Measurements from ENCODE around the gene PMF1.
"Not testable (repeated sequence)": the region's sequence is repeated elsewhere in the genome, so short reads cannot be mapped to it uniquely, and the experiment has no call there.

The PMF1 gene

DNA sequence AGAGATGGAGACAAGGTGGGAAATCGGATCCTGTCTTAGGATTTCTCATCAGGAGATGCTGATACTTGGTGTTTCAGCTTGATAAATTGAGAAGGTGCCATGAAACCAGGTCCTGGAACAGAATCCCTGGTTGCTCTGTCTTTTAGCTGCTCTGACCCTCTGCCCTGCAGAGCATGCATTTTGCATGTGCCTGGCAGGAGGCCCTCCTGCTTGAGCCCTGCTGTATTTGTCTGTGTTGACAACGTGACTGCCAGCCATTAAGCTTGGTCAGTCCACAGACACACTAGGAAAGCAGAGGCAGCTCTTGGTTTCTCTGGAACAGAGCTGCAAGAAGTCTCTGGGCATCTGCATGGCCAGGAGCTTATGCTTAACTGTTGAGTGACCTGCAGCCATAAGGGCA is 16.4 kb upstream of the PMF1 start:
- DNase-seq (ENCODE audit: low read depth): no peak

DNA sequence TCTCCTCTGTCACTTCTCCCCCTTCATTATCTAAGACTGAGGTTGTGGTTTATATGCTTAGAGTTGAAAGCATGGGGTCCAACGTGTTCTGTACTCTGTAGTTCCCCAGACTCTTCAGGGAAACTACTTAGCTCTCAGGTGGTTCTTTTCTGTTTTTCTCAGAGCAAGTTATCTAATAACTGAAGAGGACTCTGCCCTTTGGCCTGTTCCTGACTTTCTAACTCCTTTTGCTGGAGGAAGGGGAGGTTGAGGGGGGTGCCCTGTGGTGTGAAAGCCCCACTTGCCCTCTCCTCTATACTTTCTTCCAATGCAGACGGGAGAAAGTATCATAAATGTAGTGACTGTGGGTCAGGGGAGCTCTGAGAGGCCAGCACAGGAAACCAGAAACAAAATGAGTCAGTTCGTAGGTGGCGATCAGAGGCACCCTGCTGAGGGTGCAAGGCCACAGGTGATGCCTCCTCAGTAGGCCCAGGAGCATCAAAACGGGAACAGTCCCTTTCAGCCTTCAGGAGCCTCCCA is 13.9 kb upstream of the PMF1 start:
- DNase-seq (ENCODE audit: low read depth): no peak

DNA sequence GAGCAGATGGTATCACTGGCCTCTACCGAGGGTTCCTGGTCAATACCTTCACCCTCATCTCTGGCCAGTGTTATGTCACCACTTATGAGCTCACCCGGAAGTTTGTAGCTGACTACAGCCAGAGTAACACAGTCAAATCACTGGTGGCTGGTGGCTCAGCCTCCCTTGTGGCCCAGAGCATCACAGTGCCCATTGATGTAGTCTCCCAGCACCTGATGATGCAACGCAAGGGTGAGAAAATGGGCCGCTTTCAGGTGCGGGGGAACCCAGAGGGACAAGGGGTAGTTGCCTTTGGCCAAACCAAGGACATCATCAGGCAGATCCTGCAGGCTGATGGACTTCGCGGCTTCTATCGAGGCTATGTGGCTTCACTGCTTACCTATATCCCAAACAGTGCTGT is 12.8 kb upstream of the PMF1 start:
- no peak for DNase-seq (ENCODE audit: low read depth)

DNA sequence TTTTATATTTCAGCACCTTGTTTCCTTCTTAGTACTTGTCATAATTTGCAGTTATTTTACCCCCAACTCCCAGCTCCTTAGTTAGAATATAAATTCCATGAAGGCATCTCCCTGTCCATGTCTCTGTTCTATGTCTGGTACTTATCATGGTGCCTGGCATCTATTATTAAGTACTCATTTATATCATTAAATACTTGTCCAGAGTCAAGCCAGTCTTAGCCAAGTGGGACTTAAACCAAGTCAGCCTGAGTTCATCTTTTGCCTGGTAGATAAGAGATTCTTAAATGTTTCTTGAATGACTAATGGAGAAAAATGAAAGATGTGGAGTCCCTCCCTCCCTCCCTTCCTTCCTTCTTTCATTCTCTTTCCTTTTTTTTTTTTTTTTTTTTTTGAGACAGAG is 9.5 kb upstream of the PMF1 start:
- no peak for DNase-seq (ENCODE audit: low read depth)

DNA sequence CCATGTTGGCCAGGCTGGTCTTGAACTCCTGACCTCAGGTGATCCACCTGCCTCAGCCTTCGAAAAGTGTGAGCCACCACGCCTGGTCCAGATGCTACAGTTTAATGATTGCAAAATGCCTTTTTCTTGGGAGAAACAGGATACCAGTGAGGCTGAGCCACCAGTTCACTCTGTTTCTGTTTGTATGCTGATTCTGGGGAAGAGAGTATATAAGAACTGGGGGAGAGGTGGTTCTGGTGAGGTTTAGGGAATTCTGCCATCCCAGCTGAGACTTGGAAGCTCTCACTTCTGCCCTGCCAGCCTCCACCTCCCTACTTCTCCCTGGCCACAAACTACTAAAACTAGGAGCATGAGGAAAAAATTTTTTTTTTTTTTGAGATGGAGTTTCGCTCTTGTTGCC is 8.1 kb upstream of the PMF1 start:
- no peak for DNase-seq (ENCODE audit: low read depth)

DNA sequence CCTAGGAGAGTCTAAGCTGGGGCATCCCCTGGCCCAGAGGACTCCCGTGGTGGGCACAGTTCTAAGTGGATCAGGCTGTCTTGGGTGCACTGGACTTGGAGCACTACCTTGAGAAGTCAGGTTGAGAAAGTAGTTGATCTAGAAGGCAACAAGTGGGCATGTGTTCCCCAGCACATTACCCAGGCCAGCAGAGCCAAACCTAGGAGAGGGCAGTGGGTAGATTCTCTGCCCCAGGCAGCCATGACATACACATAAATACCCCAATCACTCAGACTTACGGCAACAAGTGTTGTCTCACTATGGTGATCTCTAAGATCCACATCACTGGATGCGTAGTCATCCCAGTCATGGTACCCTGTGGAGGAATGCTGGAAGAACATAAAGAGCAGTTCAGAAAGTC is 1.6 kb upstream of the PMF1 start:
- no peak for DNase-seq (ENCODE audit: low read depth)

DNA sequence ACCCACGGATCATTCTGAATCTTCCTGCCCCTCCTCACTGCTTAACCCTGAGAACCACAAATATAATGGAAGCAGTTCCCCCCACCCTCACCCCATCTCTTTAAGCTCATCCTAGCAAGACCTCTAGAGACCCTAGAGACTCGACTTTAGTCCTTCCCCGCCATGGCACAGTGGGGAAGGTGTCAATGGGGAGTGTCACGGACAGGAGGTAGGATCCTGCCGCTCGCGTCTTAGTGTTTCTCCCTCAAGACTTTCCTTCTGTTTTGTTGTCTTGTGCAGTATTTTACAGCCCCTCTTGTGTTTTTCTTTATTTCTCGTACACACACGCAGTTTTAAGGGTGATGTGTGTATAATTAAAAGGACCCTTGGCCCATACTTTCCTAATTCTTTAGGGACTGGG is 677 bp upstream of the PMF1 start:
- DNase-seq (ENCODE audit: low read depth): no peak

DNA sequence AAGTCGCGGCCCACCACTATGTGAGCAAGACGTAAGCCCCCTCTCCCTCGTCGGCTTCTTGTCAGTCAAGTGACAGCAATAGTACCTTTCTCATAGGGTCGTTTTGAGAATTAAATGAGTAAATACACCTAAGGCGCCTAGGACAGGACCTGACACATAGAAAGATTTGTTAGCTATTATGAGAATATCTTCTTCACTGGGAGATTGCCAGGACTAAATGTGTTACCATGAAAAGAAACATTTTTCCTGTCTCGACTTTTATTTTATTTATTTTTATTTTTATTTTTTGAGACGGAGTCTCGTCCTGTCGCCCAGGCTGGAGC is 798 bp downstream of the PMF1 start:
- no peak for DNase-seq (ENCODE audit: low read depth)

DNA sequence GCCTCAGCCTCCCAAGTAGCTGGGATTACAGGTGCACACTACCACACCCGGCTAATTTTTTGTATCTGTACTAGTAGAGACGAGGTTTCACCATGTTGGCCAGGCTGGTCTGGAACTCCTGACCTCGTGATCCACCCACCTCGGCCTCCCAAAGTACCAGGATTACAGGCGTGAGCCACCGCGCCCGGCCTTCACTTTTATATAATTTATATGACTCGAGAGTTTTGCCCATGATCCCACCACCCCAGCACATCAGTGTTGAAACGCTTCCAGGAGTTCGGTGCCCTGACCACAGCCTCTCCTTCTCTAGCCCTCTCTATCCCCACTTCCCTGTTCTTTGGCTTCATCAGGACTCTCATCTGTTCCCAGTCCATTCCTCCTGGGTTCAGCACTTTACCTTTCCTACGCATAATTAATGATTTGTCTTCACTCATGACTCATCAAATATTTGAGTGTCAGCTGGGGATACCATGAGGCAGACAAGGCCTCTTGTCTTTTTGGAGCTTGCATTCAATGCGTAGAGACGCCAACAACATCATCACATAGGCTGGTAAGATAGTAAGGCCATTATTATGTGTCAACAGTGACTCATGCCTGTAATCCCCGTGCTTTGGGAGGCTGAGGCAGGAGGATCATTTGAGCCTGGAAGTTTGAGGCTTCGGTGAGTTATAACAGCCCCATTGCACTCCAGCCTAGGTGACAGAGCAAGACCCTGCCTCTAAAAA is 1.4 kb downstream of the PMF1 start:
- no peak for DNase-seq (ENCODE audit: low read depth)

DNA sequence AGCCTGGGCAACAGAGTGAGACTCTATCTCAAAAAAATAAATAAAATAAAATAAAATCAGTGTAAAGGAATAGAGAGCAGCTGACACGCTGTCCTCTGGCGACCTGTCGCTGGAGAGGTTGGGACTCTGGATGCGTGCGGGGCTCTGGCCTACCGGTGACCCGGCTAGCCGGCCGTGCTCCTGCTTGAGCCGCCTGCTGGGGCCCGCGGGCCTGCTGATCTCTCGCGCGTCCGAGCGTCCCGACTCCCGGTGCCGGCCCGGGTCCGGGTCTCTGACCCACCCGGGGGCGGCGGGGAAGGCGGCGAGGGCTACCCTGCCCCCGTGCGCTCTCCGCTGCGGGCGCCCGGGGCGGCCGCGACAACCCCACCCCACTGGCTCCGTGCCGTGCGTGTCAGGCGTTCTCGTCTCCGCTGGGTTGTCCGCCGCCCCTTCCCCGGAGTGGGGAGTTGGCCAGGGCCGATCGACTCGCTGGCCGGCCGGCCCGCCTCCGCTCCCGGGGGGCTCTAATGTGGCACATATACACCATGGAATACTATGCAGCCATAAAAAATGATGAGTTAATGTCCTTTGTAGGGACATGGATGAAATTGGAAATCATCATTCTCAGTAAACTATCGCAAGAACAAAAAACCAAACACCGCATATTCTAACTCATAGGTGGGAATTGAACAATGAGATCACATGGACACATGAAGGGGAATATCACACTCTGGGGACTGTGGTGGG is 3.7 kb downstream of the PMF1 start:
- not testable (repeated sequence) for DNase-seq (ENCODE audit: low read depth)

DNA sequence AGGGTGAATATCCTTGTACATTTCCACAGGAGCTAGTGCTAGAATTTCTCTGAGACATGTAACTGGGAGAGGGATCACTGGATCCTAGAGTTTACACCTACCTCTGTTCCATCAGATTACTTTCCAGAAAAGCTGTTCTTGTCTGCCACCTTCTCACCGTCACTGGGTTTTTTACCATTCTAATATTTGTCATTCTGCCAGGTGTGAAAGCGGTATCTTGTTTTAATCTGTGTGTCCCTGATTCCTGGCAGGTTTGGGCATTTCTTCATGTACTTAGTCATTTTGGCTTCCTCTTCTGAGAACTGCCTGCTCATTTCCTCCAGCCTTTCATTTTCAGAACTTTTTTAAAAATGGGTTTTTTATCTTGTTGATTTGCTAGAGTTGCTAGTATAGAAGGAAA is 5.1 kb downstream of the PMF1 start:
- DNase-seq (ENCODE audit: low read depth): no peak

DNA sequence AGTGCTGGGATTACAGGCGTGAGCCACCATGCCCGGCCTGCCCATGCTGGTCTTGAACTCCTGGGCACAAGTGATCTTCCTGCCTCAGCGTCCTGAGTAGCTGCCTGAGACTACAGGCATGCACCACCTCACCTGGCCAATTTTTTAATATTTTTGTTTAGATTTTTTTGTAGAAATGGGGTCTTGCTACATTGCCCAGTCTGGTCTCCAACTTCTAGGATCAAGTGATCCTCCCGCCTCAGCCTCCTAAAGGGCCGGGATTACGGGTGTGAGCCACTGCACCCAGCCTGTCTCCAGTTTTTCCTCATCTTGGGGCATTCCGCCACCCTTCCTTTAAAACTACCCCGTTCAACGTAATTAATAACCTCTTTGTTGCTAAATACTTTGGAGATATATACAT is 7.4 kb downstream of the PMF1 start:
- no peak for DNase-seq (ENCODE audit: low read depth)

DNA sequence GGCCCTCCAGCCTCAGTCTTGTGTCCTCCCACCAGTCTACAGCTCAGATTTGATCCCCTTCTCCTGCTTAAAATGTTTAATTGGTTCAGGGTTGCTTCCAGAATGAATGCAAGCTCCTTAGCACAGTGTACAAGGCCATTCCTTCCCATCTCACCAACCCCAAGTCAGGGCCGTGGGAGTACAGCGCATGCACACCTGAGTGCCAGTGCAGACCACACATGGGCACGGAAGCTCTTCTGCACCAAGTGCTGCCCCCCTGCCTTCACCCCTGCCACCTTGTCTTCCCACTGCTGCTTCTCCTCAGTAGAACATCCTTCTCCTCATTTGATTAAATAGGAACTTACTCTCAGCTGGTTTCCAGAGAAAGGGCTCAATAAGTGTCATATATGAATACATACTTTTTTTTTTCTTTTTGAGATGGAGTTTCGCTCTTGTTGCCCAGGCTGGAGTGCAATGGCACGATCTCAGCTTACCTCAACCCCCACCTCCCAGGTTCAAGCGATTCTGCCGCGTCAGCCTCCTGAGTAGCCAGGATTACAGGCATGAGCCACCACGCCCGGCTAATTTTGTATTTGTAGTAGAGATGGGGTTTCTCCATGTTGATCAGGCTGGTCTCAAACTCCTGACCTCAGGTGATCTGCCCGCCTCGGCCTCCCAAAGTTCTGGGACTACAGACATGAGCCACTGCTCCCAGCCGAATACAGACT is 9.3 kb downstream of the PMF1 start:
- DNase-seq (ENCODE audit: low read depth): no peak

DNA sequence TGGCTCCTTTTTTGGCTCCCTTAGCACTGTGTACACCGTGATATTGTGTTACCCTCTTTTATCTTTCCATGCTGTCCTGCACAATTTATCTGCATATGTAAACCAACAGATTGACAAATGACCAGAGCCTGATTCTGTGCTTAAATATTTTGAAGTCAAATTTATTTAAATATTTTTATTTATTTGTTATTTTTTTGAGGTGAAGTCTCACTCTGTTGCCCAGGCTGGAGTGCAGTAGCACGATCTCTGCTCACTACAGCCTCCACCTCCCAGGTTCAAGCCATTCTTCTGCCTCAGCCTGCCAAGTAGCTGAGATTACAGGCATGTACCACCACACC is 12.8 kb downstream of the PMF1 start:
- DNase-seq (ENCODE audit: low read depth): no peak

DNA sequence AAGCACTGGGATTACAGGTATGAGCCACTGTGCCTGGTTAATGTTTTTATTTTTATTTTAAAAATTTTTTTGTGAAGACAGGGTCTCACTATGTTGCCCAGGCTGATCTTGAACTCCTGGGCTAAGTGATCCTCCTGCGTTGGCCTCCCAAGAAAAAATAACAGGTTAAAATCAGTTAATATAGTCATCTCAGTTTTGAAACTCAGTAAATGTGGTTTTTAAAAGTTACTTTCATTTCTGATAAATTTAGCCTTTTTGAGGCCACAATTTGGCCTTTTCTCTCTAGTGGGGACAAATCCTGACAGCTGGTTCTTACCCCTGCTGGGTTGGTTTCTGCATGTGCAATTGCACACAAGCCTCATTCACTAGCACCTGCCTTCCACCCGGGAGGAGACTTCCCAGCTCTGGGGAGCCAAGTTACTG is 13.3 kb downstream of the PMF1 start:
- no peak for DNase-seq (ENCODE audit: low read depth)

DNA sequence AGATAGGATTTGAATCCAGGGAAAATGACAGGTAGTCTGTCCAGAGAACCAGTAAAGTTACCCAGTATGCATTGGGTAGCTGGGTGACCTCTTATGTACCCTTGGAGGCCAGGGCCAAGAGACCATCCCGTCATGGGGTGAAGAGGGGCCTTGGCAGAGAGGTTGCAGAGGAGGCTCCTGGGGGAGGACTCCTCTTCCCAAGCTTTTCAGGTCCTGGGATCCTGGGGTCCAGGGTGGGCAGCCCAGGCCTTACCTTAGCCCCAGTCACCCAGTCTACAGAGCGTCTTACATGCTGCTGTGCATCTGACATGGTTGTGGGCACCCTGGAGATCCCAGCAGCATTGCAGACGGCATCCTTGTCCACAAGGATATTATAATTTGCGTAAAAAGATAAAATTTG is 14.0 kb downstream of the PMF1 start:
- no peak for DNase-seq (ENCODE audit: low read depth)

DNA sequence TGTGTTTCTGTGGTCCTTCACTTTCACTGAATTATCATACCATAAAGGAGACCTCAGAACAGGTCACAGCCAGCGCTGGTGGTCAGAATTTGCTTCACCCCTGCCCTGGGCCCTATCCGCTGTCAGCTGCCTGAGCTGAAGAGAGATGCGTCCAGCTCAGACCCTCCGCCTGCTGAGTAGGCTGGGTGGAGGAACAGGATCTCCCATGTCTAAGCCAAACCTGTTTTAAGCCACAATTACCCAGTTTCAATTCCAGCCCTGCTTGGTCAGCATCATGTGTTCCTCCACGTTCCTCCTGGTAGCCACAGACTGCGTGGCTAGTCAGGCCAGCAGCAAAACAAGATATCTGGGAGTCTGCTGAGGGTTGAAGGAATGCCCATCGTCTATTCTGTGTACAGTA is 15.7 kb downstream of the PMF1 start:
- DNase-seq (ENCODE audit: low read depth): no peak

DNA sequence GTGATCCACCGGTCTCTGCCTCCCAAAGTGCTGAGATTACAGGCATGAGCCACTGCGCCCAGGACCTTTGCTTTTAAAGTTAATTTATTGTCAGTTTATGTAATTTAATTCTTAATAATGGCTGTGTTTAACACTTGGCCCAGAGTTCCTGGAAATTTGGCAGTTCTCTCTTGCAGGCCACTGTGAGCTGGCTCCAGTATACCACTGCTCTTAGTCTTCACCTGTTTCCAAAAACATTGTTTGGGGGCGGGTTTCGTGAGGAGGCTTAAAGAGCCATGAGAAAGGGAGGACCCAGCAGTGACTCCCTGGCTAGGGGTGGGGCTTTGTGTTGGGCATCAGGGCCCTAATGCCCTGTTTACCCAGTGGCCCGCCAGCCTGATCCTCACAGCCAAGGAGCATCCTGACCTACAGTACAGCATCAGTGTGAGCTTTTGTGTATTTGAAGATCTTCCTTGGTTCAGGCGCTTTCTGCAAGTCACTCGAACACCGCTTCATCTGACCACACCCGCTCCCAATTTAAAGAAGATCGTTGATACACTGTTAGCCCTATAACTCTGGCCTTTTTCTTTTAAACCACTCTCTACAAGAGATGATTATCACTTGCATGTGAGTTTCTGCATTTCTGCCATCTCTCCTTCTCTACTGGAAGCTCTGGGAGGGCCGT is 17.1 kb downstream of the PMF1 start:
- DNase-seq (ENCODE audit: low read depth): no peak

DNA sequence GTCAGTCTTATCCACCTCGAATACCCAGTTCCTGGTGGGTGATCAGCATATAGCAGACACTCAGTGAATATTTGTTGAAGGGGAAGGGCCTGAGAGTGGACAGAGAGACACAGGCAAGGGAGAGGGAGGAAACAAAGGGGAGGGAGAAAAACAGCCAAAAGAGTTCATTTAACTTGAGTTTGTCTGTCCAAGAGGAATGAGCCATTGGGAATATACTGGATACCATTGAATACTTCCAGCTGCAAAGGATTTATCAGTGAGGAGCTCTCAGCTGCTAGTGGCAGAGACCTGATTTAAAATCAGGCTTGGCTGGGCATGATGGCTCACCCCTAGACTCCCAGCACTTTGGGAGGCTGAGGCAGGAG is 17.6 kb downstream of the PMF1 start:
- no peak for DNase-seq (ENCODE audit: low read depth)

DNA sequence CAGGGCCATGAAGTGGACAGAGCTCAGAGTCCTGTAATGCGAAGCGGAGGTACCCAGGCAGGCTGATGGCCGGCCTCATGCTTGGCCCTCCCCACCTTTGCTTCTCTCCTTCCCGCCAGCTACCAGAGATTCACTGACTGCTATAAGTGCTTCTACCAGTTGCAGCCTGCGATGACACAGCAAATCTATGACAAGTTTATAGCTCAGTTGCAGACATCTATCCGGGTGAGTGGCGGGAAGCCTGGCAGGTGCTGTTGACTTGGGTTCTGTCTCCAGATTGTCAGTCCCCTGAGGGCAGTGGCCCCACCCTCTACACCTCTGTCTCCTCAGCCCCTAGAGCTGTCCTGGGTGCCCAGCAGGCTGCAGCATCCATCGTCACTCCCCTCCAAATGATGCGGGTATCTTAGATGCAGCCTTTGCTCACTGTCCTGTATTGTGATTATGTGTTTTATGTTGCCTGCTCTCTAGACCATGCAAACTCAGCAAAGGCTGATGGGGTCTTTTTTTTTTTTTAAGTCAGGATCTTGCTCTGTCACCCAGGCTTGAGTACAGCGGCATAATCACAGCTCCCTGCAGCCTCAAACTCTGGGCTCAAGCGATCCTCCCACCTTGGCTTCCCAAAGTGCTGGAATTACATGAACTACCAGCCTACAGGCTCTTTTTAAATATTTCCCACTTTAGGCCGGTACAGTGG is 19.5 kb downstream of the PMF1 start:
- DNase-seq (ENCODE audit: low read depth): no peak

DNA sequence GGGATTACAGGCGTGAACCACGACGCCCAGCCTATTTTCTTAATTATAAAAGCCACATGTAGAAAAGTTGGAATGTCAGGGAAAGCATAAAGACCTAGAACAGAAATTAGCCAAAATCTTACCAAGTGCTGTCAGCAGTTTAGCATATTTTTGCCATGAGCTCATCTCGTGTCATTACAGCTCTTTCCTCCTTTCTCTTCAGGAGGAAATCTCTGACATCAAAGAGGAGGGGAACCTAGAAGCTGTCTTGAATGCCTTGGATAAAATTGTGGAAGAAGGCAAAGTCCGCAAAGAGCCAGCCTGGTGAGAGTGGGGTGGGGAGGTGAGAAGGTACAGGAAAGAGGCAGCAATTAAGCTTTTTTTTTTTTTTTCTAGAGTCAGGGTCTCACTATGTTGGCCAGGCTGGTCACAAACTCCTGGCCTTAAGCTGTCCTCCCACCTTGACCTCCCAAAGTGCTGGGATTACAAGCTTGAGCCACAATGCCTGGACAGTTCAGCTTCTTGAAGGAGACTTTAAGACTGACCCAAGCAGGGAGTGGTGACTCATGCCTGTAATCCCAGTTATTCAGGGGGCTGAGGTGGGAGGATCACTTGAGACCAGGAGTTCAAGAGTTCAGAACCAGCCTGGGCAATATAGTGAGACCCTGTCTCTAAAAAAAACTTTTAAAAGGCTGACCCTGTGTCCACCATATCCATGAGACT is 20.8 kb downstream of the PMF1 start:
- DNase-seq (ENCODE audit: low read depth): no peak

DNA sequence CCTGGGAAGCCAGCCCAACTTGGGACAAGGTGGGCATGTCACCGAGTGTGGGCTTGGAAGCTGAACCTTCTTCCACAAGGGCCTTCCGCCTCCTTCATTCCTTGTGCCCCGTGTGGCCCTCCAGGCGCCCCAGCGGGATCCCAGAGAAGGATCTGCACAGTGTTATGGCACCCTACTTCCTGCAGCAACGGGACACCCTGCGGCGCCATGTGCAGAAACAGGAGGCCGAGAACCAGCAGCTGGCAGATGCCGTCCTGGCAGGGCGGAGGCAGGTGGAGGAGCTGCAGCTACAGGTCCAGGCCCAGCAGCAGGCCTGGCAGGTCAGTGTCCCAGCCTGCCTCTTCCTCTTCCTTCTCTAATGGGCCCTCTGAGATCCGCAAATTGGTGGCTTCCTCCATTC is 23.4 kb downstream of the PMF1 start:
- DNase-seq (ENCODE audit: low read depth): no peak
